Measurements from ENCODE around the gene NCOA3.

NCOA3 gene

DNA sequence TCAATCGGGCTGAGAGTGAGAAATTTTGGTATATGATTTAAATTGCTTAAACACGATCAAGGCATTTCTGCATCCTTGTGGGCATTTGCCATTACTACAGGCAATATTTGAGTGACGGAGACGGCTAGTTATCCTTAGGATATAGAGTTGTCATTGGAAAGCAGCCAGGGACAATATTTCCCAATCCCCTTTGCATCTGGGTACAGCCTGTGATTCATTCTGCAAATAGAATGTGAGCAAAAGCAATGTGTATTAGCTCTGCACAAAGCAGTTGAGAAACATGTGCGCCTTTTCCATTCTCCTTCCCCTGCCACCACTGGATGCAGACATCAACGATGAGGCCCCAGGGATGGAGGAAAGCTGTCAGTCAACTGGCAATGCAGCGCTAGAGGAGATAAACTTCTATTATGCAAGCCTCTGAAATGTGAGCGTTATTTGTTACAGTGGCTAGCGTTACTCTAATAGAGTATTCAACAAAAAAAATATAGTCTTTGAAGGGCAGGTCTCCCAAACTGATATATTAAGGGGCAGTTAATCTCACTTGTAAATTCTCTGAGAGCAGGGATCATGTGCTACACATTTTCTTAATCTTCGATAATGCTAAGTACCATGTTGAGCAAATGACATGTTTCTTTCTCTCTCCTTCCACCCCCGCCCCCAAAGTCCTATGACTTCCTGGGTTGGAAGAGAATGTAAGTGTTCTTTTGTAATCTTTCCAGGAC lies 37.1 kb upstream of the NCOA3 start:
- no peak for DNase-seq
- H3K4me3 Mint-ChIP-seq, result no peak overlapping the region

DNA sequence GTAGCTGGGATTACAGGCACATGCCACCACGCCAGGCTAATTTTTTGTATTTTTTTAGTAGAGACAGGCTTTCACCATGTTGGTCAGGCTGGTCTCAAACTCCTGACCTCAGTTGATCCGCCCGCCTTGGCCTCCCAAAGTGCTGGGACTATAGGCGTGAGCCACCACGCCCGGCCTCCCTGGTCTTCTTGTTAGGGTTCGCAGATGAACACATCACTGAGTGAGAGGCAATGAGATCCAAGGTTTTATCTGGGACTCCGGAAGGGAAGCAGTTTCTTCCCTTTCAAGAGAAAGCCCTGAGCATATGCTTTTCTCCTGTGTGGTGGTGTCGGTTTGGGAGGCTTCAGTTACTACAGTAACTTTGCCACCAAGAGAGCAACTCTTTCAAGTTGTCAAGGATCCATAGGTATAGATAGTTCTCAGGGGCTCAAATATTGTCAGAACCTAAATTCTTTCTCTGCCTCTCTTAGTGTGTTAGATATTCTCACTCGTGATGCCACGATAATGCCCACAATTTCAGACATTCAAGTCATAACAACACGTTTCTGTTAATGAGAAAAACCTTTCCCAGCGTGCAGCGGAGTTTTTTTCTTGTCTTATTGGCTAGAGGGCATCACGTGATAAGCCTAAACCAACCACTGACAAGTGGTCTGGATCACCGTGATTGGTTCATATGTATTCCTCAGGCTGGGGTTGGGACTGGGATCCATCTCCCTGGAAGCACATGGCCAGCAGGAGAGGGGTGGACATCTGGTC lies 36.2 kb upstream of the NCOA3 start:
- no peak for DNase-seq
- Mint-ChIP-seq H3K27ac (no peak overlapping the region), H3K4me1 (no peaks in the 10 kb centered on the region), H3K27me3 (ENCODE audit: low read depth, poor library complexity) (no peaks in the 10 kb centered on the region), H3K36me3 (ENCODE audit: low read depth) (no peaks in the 10 kb centered on the region), H3K4me3 (no peak overlapping the region), H3K9me3 (no peaks in the 10 kb centered on the region)
- TF ChIP-seq, protein P1, sequence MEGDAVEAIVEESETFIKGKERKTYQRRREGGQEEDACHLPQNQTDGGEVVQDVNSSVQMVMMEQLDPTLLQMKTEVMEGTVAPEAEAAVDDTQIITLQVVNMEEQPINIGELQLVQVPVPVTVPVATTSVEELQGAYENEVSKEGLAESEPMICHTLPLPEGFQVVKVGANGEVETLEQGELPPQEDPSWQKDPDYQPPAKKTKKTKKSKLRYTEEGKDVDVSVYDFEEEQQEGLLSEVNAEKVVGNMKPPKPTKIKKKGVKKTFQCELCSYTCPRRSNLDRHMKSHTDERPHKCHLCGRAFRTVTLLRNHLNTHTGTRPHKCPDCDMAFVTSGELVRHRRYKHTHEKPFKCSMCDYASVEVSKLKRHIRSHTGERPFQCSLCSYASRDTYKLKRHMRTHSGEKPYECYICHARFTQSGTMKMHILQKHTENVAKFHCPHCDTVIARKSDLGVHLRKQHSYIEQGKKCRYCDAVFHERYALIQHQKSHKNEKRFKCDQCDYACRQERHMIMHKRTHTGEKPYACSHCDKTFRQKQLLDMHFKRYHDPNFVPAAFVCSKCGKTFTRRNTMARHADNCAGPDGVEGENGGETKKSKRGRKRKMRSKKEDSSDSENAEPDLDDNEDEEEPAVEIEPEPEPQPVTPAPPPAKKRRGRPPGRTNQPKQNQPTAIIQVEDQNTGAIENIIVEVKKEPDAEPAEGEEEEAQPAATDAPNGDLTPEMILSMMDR (IDR thresholded peaks at IDR 0.05), result no peak

More for the DNA sequence above, 37.1 kb upstream of the NCOA3 start:
- H3K27ac Mint-ChIP-seq, result no peak overlapping the region
- H3K4me1 Mint-ChIP-seq, result no peaks in the 10 kb centered on the region
- no peaks in the 10 kb centered on the region for H3K36me3 Mint-ChIP-seq (ENCODE audit: low read depth)
- H3K27me3 Mint-ChIP-seq (ENCODE audit: low read depth, poor library complexity), result peaks cover 3% of the 10 kb centered on the region
- no peaks in the 10 kb centered on the region for H3K9me3 Mint-ChIP-seq
- TF ChIP-seq, protein P1 (IDR thresholded peaks at IDR 0.05), result no peak

DNA sequence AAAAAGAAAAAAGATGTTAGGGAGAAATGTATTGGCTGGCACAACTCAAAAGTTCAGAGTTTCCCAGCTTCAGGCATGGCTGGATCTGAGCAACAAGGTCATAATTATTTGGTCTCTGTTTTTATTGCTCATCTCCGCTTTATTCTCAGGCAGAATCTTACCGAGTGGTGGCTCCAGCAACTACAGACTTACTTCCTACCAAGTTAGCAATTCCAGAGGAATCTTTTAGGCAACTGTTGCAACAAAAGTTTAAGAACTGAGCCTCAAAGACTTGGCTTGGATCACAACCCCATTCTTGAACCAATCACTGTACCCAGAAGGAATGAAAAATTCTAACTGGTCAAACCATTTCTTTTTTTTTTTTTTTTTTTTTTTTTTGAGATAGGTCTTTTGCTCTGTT lies 35.5 kb upstream of the NCOA3 start:
- H3K4me3 Mint-ChIP-seq, result no peak overlapping the region
- no peaks in the 10 kb centered on the region for H3K4me1 Mint-ChIP-seq
- DNase-seq, result no peak
- no peaks in the 10 kb centered on the region for H3K36me3 Mint-ChIP-seq (ENCODE audit: low read depth)
- H3K27ac Mint-ChIP-seq, result no peak overlapping the region
- H3K9me3 Mint-ChIP-seq, result no peaks in the 10 kb centered on the region
- peaks cover under 1% of the 10 kb centered on the region for H3K27me3 Mint-ChIP-seq (ENCODE audit: low read depth, poor library complexity)
- TF ChIP-seq, protein P1 (IDR thresholded peaks at IDR 0.05), result no peak

DNA sequence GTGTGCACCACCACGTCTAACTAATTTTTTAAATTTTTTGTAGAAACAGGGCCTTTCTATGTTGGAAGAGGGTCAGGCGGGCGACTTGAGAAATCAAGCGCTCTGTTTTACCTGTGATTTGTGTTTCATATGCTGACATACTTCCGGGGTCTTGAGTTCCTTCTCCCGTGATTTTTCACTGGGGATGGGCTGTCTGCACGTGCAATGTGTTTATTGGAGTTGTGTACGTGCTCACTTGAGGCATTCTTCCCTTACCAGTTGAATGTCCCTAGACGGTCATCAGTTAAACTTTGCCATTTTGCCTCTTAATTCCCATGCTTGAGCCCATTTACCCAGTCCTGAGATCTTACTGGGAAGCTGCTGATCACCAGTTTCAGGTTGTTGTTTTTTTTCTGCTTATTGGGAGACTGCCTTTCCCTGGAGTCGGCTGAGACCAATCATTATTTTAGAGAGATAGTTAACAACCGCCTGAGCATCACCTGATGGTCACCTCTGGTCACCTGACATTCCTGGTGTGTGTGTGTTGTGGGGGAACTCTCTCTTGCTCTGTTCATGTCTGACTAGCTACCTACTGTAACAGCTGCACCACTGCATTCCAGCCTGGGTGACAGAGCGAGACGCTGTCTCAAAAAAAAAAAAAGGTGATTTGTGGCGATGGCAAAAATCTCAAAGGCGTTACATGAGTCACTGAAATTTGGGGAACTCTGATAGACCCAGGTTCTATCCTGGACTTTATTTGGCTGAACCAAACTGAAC lies 34.8 kb upstream of the NCOA3 start:
- no peaks in the 10 kb centered on the region for H3K9me3 Mint-ChIP-seq
- H3K36me3 Mint-ChIP-seq (ENCODE audit: low read depth), result no peaks in the 10 kb centered on the region
- no peak for DNase-seq
- no peak overlapping the region for H3K4me3 Mint-ChIP-seq
- TF ChIP-seq, protein P1 (IDR thresholded peaks at IDR 0.05), result no peak
- peaks cover 5% of the 10 kb centered on the region for H3K27me3 Mint-ChIP-seq (ENCODE audit: low read depth, poor library complexity)
- H3K4me1 Mint-ChIP-seq, result no peaks in the 10 kb centered on the region
- no peak overlapping the region for H3K27ac Mint-ChIP-seq

DNA sequence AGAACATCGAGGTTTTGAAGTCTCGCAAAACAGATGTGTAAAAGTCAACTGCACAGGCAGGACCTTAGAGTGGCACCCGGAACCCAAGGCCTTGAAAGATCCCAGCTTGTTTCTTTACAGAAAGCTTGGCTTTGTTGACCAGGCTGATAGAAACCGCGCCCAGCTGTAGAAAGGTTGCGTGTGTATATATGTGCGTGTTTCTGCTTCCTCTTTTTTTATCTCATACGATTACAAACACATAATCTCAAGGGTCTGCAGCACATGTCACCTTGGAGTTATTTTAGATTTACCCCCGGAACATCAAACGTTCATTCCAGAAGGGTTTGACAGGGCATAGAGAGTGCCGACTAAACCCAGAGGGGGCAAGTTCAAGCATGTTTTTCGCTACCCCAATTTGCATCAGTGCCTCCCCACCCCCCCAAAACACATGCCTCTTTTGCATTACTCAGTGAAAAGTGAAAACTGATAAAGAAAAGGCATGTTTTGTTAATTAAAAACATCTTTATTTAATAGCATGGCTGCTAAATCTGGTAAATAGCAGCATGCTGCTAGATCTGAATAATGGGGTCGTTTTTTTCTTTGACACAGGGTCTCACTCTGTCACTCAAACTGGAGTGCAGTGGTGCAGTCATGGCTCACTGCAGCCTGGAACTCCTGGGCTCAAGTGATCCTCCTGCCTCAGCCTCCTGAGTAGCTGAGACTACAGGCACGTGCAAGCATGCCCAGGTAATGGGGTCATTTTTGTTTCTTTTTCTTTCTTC lies 33.2 kb upstream of the NCOA3 start:
- Mint-ChIP-seq H3K27me3 (ENCODE audit: low read depth, poor library complexity) (peaks cover 7% of the 10 kb centered on the region), H3K27ac (no peak overlapping the region), H3K4me3 (no peak overlapping the region), H3K9me3 (no peaks in the 10 kb centered on the region), H3K36me3 (ENCODE audit: low read depth) (no peaks in the 10 kb centered on the region), H3K4me1 (no peaks in the 10 kb centered on the region)
- TF ChIP-seq, protein P1 (IDR thresholded peaks at IDR 0.05), result no peak
- no peak for DNase-seq

Measured in nephron progenitor cell (in vitro differentiated cells).